GM12878 (cell line): Measurements from ENCODE around the gene COX17. TPM values are rescaled to one million over a fixed set of nuclear protein-coding genes. Genes with fewer than 3 reads are reported as not detected.
A peak's percentile ranks its signal among the peaks of the same experiment; 100 is the strongest.

Experiments used
- ATAC-seq: fragments of 200-7000 bp; cut with Tn5 transposase; 3 replicates; pipeline ENCODE4 v1.9.1; 2020; ENCODE audit warnings: mild to moderate bottlenecking, moderate library complexity
- BruUV-seq: library from RNA; stranded (reverse); fragments of 400-500 nt; replicated peaks from 2 replicates; lab custom pipeline; 2021; lab: Mats Ljungman, UMichigan
- CTCF ChIA-PET: fragments of 300-600 bp; sonication (Branson Sonifier 250); formaldehyde crosslinking; extraction: SDS; loops from one replicate; lab custom pipeline; 2021; ENCODE audit warnings: inconsistent platforms; lab: Yijun Ruan, JAX
- POLR2A ChIA-PET: fragments of 350-600 bp; formaldehyde crosslinking; extraction: SDS; loops from one replicate; lab custom pipeline; 2021; ENCODE audit warnings: inconsistent platforms; lab: Charles Lee
- RAD21 ChIA-PET: fragments of 300-600 bp; sonication (Branson Sonifier 250); formaldehyde crosslinking; loops from one replicate; lab custom pipeline; 2023; ENCODE audit warnings: antibody characterized with exemption; ENCODE audit not compliant: unreplicated experiment; lab: Charles Lee
- SMC1A ChIA-PET: fragments of 300-600 bp; sonication (Branson Sonifier 250); formaldehyde crosslinking; loops from one replicate; lab custom pipeline; 2023; ENCODE audit not compliant: unreplicated experiment, uncharacterized antibody; lab: Charles Lee
- DNase-seq: peaks from one replicate; pipeline ENCODE4 v3.0.0-alpha.2; 2011; ENCODE audit warnings: low read depth, low spot score
- FAIRE-seq: peaks from 3 replicates; lab custom pipeline; 2011; peaks lifted over from hg19 to GRCh38; lab: Jason Lieb, UNC
- H2AFZ ChIP-seq: 2 replicates; pipeline ENCODE4 v1.6.0; 2011; ENCODE audit warnings: low read depth, low read length, control low read depth; ENCODE audit not compliant: control insufficient read depth
- H3K27ac ChIP-seq: 2 replicates; pipeline ENCODE4 v1.5.1; 2011; ENCODE audit warnings: control low read depth; ENCODE audit not compliant: control insufficient read depth, insufficient read depth
- H3K27me3 ChIP-seq, 2 experiments: replicated peaks in 1 of 2; 2 replicates each; pipeline versions ENCODE4 v1.6.0 to v1.6.1; 2011; ENCODE audit warnings: low read length in 1 of 2; ENCODE audit not compliant: control insufficient read depth in 2 of 2, insufficient read depth in 2 of 2
- H3K36me3 ChIP-seq, 2 experiments: 2 replicates each; pipeline ENCODE4 v1.5.1; 2011; ENCODE audit warnings: low read length in 1 of 2; ENCODE audit not compliant: control insufficient read depth in 2 of 2, insufficient read depth in 2 of 2
- H3K4me1 ChIP-seq: 2 replicates; pipeline ENCODE4 v1.6.1; 2011; ENCODE audit warnings: mild to moderate bottlenecking, low read length, moderate library complexity, mixed read lengths; ENCODE audit not compliant: control insufficient read depth, insufficient read depth
- H3K4me2 ChIP-seq: 2 replicates; pipeline ENCODE4 v1.6.0; 2011; ENCODE audit warnings: control low read depth; ENCODE audit not compliant: control insufficient read depth, insufficient read depth
- H3K4me3 ChIP-seq: fragments of 200-600 bp; sonication (generic); 2 replicates; pipeline ENCODE4 v1.5.1; 2016
- H3K79me2 ChIP-seq: 2 replicates; pipeline ENCODE4 v1.6.0; 2011; ENCODE audit warnings: low read length; ENCODE audit not compliant: control insufficient read depth, insufficient read depth
- H3K9ac ChIP-seq: 2 replicates; pipeline ENCODE4 v1.8.0; 2011; ENCODE audit warnings: low read length, control low read depth, mixed read lengths; ENCODE audit not compliant: control insufficient read depth, insufficient read depth
- H3K9me3 ChIP-seq: replicated peaks from 3 replicates; pipeline ENCODE4 v1.5.1; 2011; ENCODE audit warnings: mild to moderate bottlenecking, low read length; ENCODE audit not compliant: control insufficient read depth, insufficient read depth
- H4K20me1 ChIP-seq: 2 replicates; pipeline ENCODE4 v1.6.0; 2011; ENCODE audit not compliant: control insufficient read depth, insufficient read depth
- ATF7 ChIP-seq: fragments of 450-650 bp; IDR thresholded peaks from 2 replicates; pipeline ENCODE4 v1.6.1; 2016; ENCODE audit warnings: low read depth, mild to moderate bottlenecking
- BMI1 ChIP-seq: fragments of 450-650 bp; IDR thresholded peaks from 2 replicates; pipeline ENCODE4 v1.6.1; 2016; ENCODE audit warnings: mild to moderate bottlenecking, moderate library complexity, borderline replicate concordance
- CREB1 ChIP-seq: IDR thresholded peaks from 2 replicates; pipeline ENCODE4 v1.6.1; 2012; ENCODE audit warnings: low read depth, mild to moderate bottlenecking, inconsistent platforms
- E4F1 ChIP-seq: fragments of 450-650 bp; IDR thresholded peaks from 2 replicates; pipeline ENCODE4 v1.6.1; 2018; ENCODE audit warnings: borderline replicate concordance, mild to moderate bottlenecking; ENCODE audit not compliant: partially characterized antibody
- EED ChIP-seq: sonication (generic); IDR thresholded peaks from 2 replicates; pipeline ENCODE4 v1.6.1; 2016; ENCODE audit warnings: antibody characterized with exemption, low read depth
- HSF1 ChIP-seq: fragments of 150-350 bp; IDR thresholded peaks from 2 replicates; pipeline ENCODE4 v1.6.1; 2014; ENCODE audit warnings: mild to moderate bottlenecking, low read depth, low read length
- JUNB ChIP-seq: IDR thresholded peaks from 2 replicates; pipeline ENCODE4 v1.6.1; 2016; ENCODE audit warnings: antibody characterized with exemption, mild to moderate bottlenecking
- LARP7 ChIP-seq: fragments of 450-650 bp; IDR thresholded peaks from 2 replicates; pipeline ENCODE4 v1.6.1; 2017; ENCODE audit warnings: mild to moderate bottlenecking
- MTA2 ChIP-seq: fragments of 450-650 bp; IDR thresholded peaks from 2 replicates; pipeline ENCODE4 v1.6.1; 2016; ENCODE audit warnings: low read depth, mild to moderate bottlenecking, moderate library complexity
- NR2C2 ChIP-seq: IDR thresholded peaks from 2 replicates; pipeline ENCODE4 v1.6.1; 2011; ENCODE audit warnings: borderline replicate concordance, low read depth; ENCODE audit not compliant: control insufficient read depth, insufficient read length
- RELA ChIP-seq: fragments of 450-650 bp; IDR thresholded peaks from 2 replicates; pipeline ENCODE4 v1.8.0; 2014; ENCODE audit warnings: borderline replicate concordance; ENCODE audit not compliant: partially characterized antibody
- SP1 ChIP-seq: IDR thresholded peaks from one replicate; pipeline ENCODE4 v1.6.1; 2011; ENCODE audit warnings: low read depth, low read length
- STAT3 ChIP-seq: IDR thresholded peaks from 2 replicates; pipeline ENCODE4 v1.6.1; 2011; ENCODE audit warnings: low read depth, low read length, improper control_type of control experiment
- SUZ12 ChIP-seq: fragments of 200-600 bp; sonication (generic); IDR thresholded peaks from one replicate; pipeline ENCODE4 v1.6.1; 2018; ENCODE audit warnings: antibody characterized with exemption, mild to moderate bottlenecking; ENCODE audit not compliant: unreplicated experiment
- YY1 ChIP-seq: IDR thresholded peaks from 2 replicates; pipeline ENCODE4 v1.6.1; 2011; ENCODE audit warnings: low read depth, mild to moderate bottlenecking, low read length
- ZNF24 ChIP-seq: fragments of 450-650 bp; IDR thresholded peaks from 2 replicates; pipeline ENCODE4 v1.6.1; 2017; ENCODE audit warnings: antibody characterized with exemption, mild to moderate bottlenecking
- WGBS: methylation state at CpG from one replicate; pipeline ENCODE4 v1.1.6; 2016; ENCODE audit warnings: low lambda C conversion rate; ENCODE audit not compliant: insufficient replicate concordance, insufficient coverage; ENCODE audit errors: missing lambda C conversion rate; 5-methylcytosine and 5-hydroxymethylcytosine counted together
- in situ Hi-C: fragments of 300-500 bp; cut with MboI; formaldehyde crosslinking; loops from 9 replicates; pipeline ENCODE4 v1.14.3; 2018; ENCODE audit warnings: mixed read lengths
- intact Hi-C: fragments of 100-400 bp; cut with micrococcal nuclease; formaldehyde crosslinking; loops from one replicate; pipeline ENCODE4 v1.14.2; 2022; ENCODE audit not compliant: unreplicated experiment
- polyA plus RNA-seq, 11 experiments: library from polyadenylated mRNA; depleted of rRNA in 4 of 11; unstranded in 6 of 11; stranded (reverse) in 5 of 11; fragments of >200 nt; fragmentation: Nextera tagmentation in 4 of 11; fragmentation: Illumina TruSeq in 1 of 11; extraction: Ambion mirVana in 4 of 11; extraction: Trizol in 1 of 11; gene quantifications; 1 replicate in 1 of 11; 2 replicates in 10 of 11; pipeline versions ENCODE4 v1.2.1 to v1.2.3, GENCODE V29; 2011 to 2016; ENCODE audit warnings: inconsistent platforms in 2 of 11, missing spikeins in 2 of 11, low read depth in 1 of 11
- total RNA-seq, 4 experiments: library from RNA; depleted of rRNA in 3 of 4; stranded (reverse); fragments of >200 nt in 3 of 4; fragmentation: Illumina TruSeq in 1 of 4; extraction: Trizol in 1 of 4; gene quantifications; 2 replicates each; pipeline versions ENCODE4 v1.2.1 to v1.2.3, GENCODE V29; 2013 to 2021
- TF ChIP-seq, protein P1 (sequence below): fragments of 450-650 bp; IDR thresholded peaks from 2 replicates; pipeline ENCODE4 v1.6.1; 2017; ENCODE audit warnings: low read depth, mild to moderate bottlenecking, moderate library complexity

COX17 gene
- total and polyA plus RNA-seq, 10 of the 15 experiments (the other 5 are each of a cell fraction or from before 2014, with no cell fraction given), result 111 to 717 (median 243) TPM

- no peaks in the 10 kb centered on the region for H3K79me2 ChIP-seq
- no peaks in the 10 kb centered on the region; the same call in 2 of the 3 replicates for H3K9me3 ChIP-seq
- BruUV-seq, result no TSS peak
- in situ Hi-C loops, result no loop called here
- POLR2A ChIA-PET, result interaction anchor here (0.9 to 1.5 kb wide), 3 partner anchors 15 to 33 kb away, joined by 3 to 4 read pairs (median 3); no protein-coding TSS in a partner anchor
- no peaks in the 10 kb centered on the region for H3K27me3 ChIP-seq
- DNase-seq (no peak), ATAC-seq (no peak), FAIRE-seq (no peak)
- no peak overlapping the region for H3K27ac ChIP-seq
- peaks cover 2% of the 10 kb centered on the region in 2 experiments; a peak in 2 of 4 replicates for H3K36me3 ChIP-seq
- intact Hi-C loops, result no loop called here
- RAD21 ChIA-PET, result interaction anchor here (1.6 kb wide), 1 partner anchor 16 kb away, joined by 4 read pairs; no protein-coding TSS in a partner anchor
- no peak overlapping the region for H3K4me3 ChIP-seq
- WGBS, result 37% methylated on average over 5 of the region's 5 CpGs
- CTCF ChIA-PET, result interaction anchor here (0.8 to 2.6 kb wide), 5 partner anchors 8 to 42 kb away, joined by 3 to 7 read pairs (median 4); no protein-coding TSS in a partner anchor
- SMC1A ChIA-PET, result interaction anchor here (0.8 to 3.1 kb wide), 9 partner anchors 12 to 87 kb away, joined by 3 to 12 read pairs (median 4); partner anchors contain the start of gene COX17
- no peaks in the 10 kb centered on the region for H4K20me1 ChIP-seq
- no peak overlapping the region for H3K9ac ChIP-seq
- H2AFZ ChIP-seq, result no peak overlapping the region
- peaks cover 21% of the 10 kb centered on the region for H3K4me1 ChIP-seq
- no peak overlapping the region for H3K4me2 ChIP-seq
- TF ChIP-seq RELA (no peak), JUNB (peak; percentile 44; the same call in 1 of the 2 replicates), STAT3 (no peak), ZNF24 (no peak), LARP7 (no peak), NR2C2 (no peak), E4F1 (no peak), EED (peak; percentile 41; the same call in 1 of the 2 replicates), SUZ12 (no peak), HSF1 (no peak), ATF7 (no peak), MTA2 (no peak), BMI1 (no peak), CREB1 (0 out of 2 replicates have a peak, but pooled peaks have one; percentile 32), YY1 (no peak), SP1 (no peak)
- TF ChIP-seq, protein P1, sequence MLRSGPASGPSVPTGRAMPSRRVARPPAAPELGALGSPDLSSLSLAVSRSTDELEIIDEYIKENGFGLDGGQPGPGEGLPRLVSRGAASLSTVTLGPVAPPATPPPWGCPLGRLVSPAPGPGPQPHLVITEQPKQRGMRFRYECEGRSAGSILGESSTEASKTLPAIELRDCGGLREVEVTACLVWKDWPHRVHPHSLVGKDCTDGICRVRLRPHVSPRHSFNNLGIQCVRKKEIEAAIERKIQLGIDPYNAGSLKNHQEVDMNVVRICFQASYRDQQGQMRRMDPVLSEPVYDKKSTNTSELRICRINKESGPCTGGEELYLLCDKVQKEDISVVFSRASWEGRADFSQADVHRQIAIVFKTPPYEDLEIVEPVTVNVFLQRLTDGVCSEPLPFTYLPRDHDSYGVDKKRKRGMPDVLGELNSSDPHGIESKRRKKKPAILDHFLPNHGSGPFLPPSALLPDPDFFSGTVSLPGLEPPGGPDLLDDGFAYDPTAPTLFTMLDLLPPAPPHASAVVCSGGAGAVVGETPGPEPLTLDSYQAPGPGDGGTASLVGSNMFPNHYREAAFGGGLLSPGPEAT, result no peak
Measured at GRCh38 chr3:119642746-119643473, 34.3 kb downstream of the COX17 start.
